Stimulated activated CD8-positive, alpha-beta memory T cell treated with anti-CD3 and anti-CD28 coated beads, Interleukin-7, amount 100 ng/mL, for 48 hours (primary cell): Measurements from ENCODE around the gene MAOA.
"Not testable (repeated sequence)": the region's sequence is repeated elsewhere in the genome, so short reads cannot be mapped to it uniquely, and the experiment has no call there.

Experiments used
- DNase-seq, 2 donors: peaks; one replicate each; pipeline ENCODE4 v3.0.0-alpha.2; 2020; ENCODE audit warnings: low read depth in 1 of 2; ENCODE audit errors: extremely low read depth in 1 of 2

The MAOA gene

DNA sequence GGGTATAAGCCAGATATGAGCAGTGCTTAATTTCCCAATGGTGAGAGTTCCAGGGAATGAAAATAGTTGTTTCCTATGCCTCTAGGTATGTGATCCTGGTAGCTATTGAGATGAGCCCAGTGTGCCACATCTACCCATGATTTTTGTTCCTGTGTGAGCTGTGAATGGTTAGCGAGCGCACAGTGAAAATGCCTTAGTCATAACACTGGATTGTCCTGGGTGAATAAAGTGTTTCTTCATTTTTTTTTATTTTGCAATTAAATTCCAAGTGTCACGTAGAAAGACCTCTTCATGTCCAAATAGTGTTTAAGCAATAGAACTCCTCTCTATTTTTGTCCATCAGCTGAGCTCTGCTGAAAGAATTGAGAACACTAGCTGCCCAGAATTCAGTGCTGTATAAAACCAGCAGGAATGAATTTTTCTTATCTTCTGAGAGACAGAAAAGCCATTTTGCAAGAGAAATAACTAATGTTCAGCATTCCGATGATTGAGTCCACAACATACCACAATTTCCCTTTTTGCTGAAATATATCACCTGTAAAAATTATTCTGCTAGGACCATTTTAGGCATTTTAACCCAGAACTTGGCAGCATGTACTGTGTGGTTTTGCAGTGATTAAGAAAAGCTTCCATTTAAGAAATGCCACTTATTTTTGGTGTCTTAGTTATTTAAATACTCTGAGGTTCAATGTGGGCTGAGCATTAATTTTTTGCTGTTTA lies 5.6 kb downstream of the MAOA start:
- DNase-seq = no peak

DNA sequence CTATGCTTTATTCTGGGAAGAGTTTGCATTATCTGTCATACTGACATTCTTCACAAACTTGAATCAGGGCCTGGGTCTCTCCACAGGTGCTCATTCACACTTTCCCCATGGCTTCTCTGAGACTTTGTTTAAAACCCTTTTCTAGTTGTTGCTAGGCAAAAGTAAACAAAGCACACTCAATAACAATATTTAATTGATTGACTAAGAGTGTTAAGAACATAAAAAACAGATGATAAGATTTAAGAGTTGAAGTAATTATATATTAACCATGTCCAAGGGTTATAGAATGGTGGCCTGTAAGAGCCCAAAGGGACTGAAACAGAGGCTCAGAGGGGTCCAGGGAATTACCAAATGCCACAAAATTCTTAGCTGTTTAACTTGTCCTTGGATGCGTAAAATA lies 7.1 kb downstream of the MAOA start:
- no peak for DNase-seq

DNA sequence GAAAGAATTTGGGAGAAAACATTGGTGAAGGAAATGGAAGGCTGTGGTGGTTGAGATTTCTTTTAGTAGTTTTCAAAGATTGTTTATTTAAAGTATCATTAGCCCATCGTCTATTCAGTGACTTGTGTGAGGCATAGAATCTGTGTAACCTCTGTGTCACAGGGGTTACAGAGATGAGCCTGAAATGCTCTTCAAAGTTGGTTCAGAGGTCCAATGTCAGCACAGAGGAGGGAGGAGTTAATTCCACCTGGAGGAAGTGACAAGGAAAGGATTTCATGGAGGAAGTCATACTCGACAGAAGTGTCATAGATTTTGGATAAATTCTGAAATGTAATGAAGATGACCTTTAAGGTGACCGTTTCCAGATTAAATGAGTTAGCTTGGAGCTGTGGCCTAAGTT lies 8.2 kb downstream of the MAOA start:
- DNase-seq = no peak

DNA sequence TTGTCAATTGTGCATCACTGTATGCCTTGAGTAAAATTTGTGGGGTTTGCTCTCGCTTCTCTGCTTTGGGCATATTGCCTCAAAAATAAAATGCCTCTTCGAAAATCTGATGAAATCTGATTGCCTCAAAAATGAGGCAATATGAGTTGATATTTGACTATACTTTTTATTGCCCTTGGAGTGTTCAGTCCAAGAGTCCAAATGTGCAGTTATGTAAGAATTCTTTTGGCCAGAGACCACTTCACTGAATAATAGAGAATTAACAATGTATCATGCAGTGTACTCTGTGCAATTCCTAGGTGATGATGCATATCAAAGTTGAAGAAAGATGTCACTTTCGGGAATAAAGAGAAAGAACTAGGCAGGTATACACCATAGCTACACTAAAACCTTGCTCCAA lies 8.6 kb downstream of the MAOA start:
- DNase-seq = no peak

DNA sequence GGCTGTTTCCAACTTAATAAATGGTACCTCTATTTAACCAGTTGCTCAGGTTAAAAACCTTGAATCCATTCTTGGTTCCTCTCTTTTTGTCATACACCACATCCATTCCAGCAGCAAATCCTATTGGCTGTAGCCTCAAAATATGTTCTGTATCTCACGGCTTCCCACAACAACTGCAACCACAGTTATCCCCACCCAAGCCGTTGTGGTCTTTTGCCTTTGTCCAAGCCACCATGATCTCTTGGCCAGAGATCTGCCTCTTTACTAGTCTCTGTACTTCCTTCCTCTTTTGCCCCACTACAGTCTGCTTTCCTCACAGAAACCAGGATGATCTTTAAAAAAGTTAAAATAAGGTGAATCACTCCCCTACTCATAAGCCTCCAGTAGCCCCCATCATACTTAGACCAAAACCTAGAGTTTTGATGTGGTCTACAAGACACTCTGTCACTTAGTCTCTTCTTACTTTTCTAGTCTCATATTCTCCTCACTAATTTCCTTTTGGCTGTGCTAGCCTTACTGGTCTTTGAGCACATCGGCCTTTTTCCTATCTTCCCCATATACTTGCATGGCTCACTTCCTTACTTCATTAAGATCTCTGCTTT lies 10.3 kb downstream of the MAOA start:
- DNase-seq = no peak

DNA sequence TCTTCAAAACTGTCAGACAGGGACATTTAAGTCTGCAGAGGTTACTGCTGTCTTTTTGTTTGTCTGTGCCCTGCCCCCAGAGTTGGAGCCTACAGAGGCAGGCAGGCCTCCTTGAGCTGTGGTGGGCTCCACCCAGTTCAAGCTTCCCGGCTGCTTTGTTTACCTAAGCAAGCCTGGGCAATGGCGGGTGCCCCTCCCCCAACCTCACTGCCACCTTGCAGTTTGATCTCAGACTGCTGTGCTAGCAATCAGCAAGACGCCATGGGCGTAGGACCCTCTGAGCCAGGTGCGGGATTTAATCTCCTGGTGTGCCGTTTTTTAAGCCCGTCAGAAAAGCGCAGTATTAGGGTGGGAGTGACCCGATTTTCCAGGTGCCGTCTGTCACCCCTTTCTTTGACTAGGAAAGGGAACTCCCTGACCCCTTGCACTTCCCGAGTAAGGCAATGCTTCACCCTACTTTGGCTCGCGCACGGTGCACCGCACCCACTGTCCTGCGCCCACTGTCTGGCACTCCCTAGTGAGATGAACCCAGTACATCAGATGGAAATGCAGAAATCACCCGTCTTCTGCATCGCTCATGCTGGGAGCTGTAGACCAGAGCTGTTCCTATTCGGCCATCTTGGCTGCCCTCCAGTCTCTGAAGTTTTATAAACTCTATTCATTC lies 20.0 kb downstream of the MAOA start:
- not testable (repeated sequence) for DNase-seq

DNA sequence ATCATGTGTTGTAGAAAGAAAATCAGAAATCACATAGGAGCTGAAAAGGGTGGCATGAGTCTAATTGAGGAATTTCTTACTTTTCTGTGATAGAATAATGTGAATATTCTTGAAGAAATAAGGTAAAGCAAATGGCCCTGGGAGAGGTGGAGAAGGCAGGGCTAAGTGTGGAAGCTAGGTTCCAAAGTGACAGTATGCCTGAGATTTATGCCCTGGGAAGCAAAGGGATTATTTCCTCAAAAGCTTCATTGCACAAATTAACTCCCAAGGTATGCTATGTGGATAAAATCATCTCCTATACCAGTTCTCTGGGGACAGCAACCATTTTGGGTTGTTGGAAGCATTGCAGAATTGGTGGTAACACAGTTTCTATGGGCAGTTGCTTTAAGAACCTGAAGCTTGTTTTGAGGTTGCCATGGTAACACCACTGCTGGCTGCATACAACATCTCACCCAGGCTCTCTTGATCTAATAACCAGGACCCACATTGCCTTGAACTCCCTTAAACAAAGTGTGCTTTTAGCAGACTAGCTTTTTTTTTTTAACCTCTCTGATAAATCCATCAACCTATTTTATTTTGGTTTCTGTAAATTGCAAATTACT lies 21.0 kb downstream of the MAOA start:
- DNase-seq = no peak

DNA sequence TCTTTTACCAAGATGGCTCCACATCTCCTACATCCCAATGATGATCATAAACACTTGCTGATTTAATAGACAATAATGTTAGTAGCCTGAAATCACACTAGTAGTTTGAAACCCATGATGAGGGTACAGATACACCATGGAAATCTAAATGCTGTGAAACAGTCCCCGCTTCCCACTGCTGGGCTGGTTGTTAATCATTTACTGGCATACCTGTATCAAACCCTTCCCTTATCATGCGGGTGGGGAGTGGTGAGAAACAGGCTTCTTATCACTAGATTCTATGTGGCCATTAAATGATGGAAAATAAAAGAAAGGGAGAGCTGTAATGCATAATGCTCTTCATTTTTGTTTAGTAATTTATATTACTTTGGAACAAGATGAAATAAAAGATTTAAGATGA lies 21.9 kb downstream of the MAOA start:
- no peak for DNase-seq

DNA sequence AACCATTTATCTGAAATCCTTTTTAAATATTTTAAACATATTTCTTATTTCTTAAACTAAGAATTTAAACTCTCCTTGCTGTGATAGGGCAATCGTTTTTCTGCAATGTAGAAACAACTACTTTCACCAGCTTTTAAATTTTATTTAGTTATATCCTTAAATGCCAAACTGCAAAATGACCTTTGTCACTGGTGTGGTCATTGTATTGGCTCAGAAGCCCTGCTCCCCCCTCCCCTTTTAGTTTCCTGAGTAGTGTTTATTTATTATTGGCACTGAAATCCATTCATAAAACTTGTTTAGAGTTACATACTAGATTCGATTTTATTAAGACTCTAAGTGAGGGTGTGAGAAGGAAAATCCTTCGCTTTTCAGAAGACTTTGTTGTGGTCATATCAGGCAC lies 23.0 kb downstream of the MAOA start:
- no peak for DNase-seq

DNA sequence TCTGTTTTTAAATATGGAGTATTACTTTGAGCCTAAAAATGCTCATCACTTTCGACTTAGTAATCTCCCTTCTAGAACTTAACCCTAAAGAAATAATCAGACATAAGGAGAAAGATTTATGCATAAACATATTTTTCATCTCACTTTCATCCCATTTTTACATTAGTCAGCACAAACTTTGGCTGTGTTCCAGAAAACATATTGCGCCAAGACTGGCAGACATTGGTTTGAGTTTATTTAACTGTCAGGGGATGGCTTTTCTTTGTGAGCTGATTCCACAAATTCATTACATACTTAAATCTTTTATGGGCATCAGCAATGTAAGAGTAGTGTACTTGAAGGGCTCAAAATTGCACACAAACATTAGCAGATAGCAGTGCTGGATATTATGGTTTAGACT lies 23.7 kb downstream of the MAOA start:
- no peak for DNase-seq

DNA sequence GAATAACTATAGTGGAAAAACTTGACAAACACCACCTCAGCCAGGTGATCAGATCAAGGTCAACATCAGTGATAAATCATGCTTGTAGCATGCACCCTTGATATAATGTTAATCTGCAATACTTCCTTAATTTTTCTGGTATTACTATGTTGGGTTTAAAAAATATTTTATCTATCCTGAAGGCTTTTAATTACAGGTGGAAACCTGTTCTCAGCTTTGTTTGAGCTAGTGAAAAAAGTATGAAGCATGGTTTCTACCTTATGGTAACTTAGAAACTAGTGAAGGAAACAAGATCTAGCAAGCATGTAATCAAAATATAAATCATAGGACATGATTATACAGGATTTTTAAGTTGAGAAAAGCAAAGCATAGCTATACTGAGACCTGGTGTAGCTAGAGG lies 26.6 kb downstream of the MAOA start:
- DNase-seq = no peak

DNA sequence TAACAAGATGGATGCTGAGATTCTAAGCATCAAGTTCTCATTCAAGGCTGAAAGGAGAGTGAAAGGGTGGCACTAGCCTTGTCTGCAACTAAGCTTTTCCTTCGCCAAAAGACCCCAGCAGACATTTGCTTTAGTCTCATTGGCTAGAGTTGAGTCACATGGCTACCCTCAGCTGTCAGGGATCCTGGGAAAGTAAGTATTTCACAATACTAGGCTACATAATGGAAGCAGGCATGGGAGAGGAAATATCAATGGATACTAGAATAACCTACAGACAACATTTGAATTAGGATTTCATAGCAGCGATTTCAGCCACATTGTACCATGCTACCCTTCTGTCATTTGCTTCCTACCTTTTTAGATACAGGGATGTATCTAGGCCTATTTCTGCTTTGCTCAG lies 29.1 kb downstream of the MAOA start:
- DNase-seq = no peak

DNA sequence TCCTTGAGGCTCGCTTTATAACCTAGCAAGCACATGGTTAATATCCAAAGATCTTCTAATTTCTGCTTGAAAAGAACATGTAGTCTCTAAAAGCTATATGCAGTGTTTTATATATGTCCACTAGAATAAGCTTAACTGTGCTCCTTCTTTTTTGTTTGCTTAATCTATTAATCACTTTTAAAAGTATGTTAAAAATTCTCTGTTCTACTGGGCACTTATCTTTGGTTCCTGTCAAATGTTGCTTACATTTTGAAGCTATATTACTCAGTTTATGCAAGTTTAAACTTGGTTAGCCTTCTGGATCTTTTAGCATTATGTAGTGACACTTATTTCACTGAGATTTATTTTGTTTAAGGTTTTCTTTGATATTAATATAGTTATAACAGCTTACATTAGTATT lies 32.5 kb downstream of the MAOA start:
- DNase-seq = no peak

DNA sequence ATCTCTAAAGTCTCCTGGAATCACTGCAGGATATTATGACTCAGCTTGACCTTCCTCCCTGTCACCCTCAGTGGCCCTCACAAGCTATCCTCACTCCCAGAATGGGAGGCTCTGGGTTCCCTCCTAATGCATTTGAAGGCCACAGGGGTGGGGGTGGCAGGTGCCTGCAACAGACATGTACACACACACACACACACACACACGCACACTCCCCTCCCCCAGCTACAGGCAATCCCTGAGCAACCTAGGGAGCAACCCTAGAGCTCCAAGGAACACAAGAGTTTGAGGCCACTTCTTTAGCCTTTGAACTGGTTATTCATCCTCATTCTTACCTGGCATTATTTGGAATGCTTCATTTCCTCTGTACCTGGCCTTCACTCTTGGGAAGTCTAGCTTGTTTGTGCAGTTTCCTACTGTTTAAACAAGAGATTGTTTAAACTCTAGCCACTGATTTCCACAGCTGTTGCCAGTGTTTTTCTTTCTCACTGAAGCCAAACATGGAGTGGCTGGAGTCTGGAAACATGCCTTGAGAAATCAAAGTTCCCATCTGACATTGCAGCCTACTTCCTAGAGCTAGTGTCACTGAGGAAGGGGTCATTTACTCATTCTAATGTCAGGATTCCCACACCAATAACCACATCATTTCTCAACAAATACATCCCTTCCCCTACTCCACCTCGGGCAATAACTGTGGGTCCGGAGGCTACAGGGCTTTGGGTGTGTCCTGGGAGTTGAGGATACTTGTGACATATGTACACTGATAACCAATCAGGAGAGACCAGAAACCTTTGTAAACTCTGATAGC lies 37.7 kb downstream of the MAOA start:
- DNase-seq = no peak

DNA sequence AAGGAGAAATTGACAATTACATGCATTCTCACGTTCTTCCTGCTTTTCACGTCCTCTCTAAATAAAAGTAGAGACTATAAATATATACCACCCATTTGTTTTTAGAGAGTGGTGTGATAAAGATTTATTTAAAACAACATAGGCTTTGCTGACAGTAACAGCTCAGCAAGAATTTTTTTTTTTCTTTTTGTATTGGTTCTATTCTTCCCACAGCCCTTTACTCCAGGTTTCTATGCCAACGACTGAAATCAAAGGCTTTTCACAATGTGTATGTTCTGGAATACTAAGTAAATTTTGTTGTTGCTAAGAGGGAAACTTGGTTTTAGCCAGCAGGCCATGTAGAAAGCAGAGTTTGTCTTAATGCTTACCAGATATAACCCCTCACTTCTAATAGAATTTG lies 43.4 kb downstream of the MAOA start:
- DNase-seq = no peak

DNA sequence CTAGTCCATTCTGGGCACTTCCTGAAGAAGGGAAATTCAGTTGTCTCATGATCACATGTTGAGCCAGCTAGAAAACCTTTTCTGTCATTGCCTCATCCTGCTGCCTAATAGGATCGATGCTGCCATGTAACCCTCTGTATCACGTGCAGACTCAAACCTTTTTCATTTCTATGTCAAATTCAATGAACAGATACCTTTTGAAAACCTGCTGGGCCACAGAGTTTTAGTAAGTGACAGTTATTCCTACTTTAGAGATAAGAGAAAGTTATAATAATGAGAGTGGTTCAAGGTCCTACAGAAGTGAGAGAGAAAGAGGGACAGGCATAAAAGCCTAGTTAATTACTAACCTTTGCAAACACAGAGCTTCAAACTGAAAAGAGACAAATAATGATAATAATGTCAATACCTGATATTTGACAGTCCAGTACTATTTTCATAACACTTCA lies 46.0 kb downstream of the MAOA start:
- no peak for DNase-seq

DNA sequence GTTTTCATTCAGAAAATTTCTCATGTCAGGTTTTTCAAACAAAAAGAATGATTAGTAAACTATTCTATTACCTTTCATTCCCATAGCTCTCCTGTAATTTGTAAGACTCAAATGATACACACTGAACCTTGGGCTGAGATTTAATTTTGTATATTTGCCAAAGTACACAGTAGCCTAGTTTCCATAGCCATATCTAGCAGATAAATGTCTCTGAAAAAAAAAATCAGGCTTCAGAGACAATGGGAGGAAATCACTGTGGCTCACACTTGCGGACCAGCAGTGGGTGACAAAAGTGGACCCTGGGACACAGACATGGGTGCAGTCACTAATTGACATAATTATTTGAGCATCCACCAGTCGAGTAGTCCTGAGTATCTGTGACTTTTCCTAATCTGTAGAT lies 46.6 kb downstream of the MAOA start:
- DNase-seq = no peak

DNA sequence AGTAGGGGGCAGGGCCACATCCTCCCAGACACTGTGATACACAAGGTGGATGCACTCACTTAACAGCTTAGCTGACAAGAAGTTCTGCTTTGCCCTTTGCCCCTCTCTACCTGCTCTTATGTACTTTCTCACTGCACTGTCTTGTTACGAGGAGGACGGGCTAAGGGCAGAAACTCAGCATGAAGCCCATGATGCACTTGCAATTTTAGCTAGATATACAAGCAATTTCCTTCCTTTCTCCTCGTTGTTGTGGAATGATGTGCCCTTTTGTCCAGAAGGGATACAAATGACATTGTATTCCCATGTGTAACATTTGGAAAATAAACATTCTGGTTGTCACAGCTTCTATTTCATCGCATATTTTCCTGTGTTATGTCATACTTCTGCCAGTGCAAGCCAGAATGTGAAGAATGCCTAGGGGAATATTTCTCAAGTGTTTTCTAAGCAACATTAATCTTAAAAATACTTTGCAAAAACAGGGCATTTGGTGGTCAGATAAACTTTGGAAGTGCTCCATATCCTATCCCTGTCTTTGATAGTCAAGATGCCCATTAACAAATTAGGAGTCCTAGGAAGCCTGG lies 47.2 kb downstream of the MAOA start:
- no peak for DNase-seq

DNA sequence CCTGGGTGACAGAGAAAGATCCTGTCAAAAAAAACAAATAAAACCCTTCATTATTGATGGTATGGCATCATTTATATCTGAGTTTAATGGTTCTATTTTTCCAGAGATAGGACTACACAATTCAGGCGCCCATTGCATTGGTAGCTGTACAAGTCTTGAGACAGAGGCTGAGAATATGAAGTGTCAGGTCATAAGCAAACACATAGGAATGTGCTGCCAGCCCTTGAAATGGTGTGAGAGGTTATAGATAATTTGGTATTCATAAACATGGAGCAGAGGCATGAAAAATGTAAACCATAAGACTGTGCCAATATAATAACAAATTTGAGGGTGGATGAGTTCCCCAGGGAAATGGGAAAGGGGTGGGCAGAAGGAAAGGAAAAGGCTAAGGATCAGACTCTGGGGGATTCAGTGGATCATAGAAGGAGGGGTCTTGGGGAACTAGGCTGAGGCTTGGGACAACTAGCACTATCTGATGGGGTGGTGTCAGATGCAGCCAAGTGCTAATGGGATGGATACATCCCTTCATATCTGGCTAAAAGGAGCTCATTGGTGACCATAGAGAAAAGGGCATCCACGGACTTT lies 50.8 kb downstream of the MAOA start:
- DNase-seq = no peak

DNA sequence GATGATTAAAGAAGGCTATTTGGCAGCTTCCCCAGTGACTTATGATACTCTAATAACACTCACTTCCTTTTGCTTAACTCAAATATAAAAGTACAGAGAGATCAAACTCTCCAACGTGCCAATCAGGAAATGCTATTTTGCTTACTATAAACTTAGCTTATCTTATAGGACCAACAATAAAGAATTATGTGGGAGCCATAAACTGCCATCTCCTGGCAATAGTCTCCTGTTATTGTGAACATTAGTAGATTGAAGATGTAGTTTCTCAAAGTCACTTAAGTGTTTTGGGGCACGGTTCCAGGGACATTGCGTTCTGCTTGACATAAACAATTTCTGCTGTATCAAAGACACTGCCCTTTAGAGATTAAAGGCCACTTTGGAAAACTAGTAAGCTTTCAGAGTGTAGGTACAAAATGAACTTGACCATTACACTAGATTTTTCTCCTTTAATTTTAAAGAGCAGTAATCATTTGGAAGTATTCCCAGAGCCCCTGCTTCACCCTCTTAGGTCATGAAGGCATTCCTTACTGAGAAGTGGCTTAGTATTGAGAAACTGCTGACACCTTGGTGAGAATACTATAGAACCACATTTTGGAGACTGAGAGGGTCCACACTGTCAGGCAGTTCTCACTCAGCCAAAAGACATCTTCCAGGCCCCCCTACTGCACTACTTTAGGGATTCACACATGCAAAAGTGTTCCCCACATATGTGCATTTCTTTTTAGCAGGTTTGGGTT lies 51.9 kb downstream of the MAOA start:
- no peak for DNase-seq
